Astrocyte (in vitro differentiated cells and primary cell): ENCODE results near the gene TRIO. TPM values are rescaled to one million over a fixed set of nuclear protein-coding genes. Genes with fewer than 3 reads are reported as not detected.

Experiments used
- DNase-seq: peaks from one replicate; pipeline ENCODE4 v3.0.0-alpha.2; 2010; ENCODE audit warnings: low read depth
- FAIRE-seq: peaks from 2 replicates; lab custom pipeline; 2011; peaks lifted over from hg19 to GRCh38; lab: Jason Lieb, UNC
- H2AFZ ChIP-seq: 2 replicates; pipeline ENCODE4 v1.6.0; 2012; ENCODE audit warnings: low read depth, low read length, inconsistent platforms
- H3K27ac ChIP-seq: 2 replicates; pipeline ENCODE4 v1.5.1; 2011; ENCODE audit warnings: low read depth, low read length, inconsistent platforms
- H3K27me3 ChIP-seq: 2 replicates; pipeline ENCODE4 v1.6.0; 2011; ENCODE audit warnings: low read length, inconsistent platforms; ENCODE audit not compliant: insufficient read depth
- H3K36me3 ChIP-seq: 2 replicates; pipeline ENCODE4 v1.5.1; 2011; ENCODE audit warnings: low read length, inconsistent platforms; ENCODE audit not compliant: insufficient read depth
- H3K4me1 ChIP-seq: 2 replicates; pipeline ENCODE4 v1.5.1; 2011; ENCODE audit warnings: low read length, inconsistent platforms; ENCODE audit not compliant: insufficient read depth
- H3K4me2 ChIP-seq: 2 replicates; pipeline ENCODE4 v1.6.0; 2012; ENCODE audit warnings: low read length, inconsistent platforms
- H3K4me3 ChIP-seq: 2 replicates; pipeline ENCODE4 v1.5.1; 2011; ENCODE audit warnings: low read depth, mild to moderate bottlenecking, low read length, inconsistent platforms; ENCODE audit not compliant: insufficient read depth
- H3K79me2 ChIP-seq: 2 replicates; pipeline ENCODE4 v1.6.0; 2012; ENCODE audit warnings: mild to moderate bottlenecking, low read length, inconsistent platforms; ENCODE audit not compliant: insufficient read depth
- H3K9ac ChIP-seq: 2 replicates; pipeline ENCODE4 v1.6.0; 2012; ENCODE audit warnings: mild to moderate bottlenecking, low read length, inconsistent platforms
- H3K9me3 ChIP-seq: 2 replicates; pipeline ENCODE4 v1.5.1; 2012; ENCODE audit warnings: low read depth, mild to moderate bottlenecking, low read length, inconsistent platforms; ENCODE audit not compliant: insufficient read depth
- H4K20me1 ChIP-seq: 2 replicates; pipeline ENCODE4 v1.6.0; 2012; ENCODE audit warnings: low read length, inconsistent platforms; ENCODE audit not compliant: insufficient read depth
- H3K27ac Mint-ChIP-seq: one replicate; pipeline ENCODE4 v1.8.0; 2021; ENCODE audit warnings: mild to moderate bottlenecking, mixed read lengths; ENCODE audit not compliant: unreplicated experiment
- H3K27me3 Mint-ChIP-seq: one replicate; pipeline ENCODE4 v1.8.0; 2021; ENCODE audit warnings: low read depth, mixed read lengths; ENCODE audit not compliant: unreplicated experiment
- H3K36me3 Mint-ChIP-seq: one replicate; pipeline ENCODE4 v1.8.0; 2021; ENCODE audit warnings: low read depth, mixed read lengths; ENCODE audit not compliant: unreplicated experiment
- H3K4me1 Mint-ChIP-seq: one replicate; pipeline ENCODE4 v1.8.0; 2021; ENCODE audit warnings: low read depth, mixed read lengths; ENCODE audit not compliant: unreplicated experiment
- H3K4me3 Mint-ChIP-seq: one replicate; pipeline ENCODE4 v1.8.0; 2021; ENCODE audit warnings: mild to moderate bottlenecking, moderate library complexity, mixed read lengths; ENCODE audit not compliant: unreplicated experiment
- H3K9me3 Mint-ChIP-seq: one replicate; pipeline ENCODE4 v1.8.0; 2021; ENCODE audit warnings: mild to moderate bottlenecking, mixed read lengths; ENCODE audit not compliant: unreplicated experiment
- CTCF ChIP-seq: IDR thresholded peaks from 2 replicates; pipeline ENCODE4 v1.5.1; 2011; ENCODE audit warnings: low read depth, mild to moderate bottlenecking, inconsistent platforms, low read length, moderate library complexity; ENCODE audit not compliant: insufficient read depth
- EZH2 ChIP-seq: IDR thresholded peaks from 2 replicates; pipeline ENCODE4 v1.6.1; 2012; ENCODE audit warnings: mild to moderate bottlenecking, low read length, inconsistent platforms; ENCODE audit not compliant: insufficient read depth
- total RNA-seq: library from RNA; stranded (reverse); gene quantifications from 2 replicates; pipeline ENCODE4 v1.2.1, GENCODE V29; 2021

TRIO gene
- total RNA-seq, 1 donor from 2014 or later: 347 TPM

- Mint-ChIP-seq H3K9me3 (peaks cover 2% of the 10 kb centered on the region), H3K27ac (peak overlapping the region; percentile 66), H3K36me3 (peaks cover 7% of the 10 kb centered on the region), H3K4me3 (no peak overlapping the region), H3K4me1 (peaks cover 83% of the 10 kb centered on the region), H3K27me3 (no peaks in the 10 kb centered on the region)
- Histone ChIP-seq H3K4me3 (no peak overlapping the region), H3K27ac (peak overlapping the region; percentile 55), H3K27me3 (no peaks in the 10 kb centered on the region), H3K9ac (peak overlapping the region; percentile 22), H3K36me3 (peaks cover 10% of the 10 kb centered on the region), H3K9me3 (no peaks in the 10 kb centered on the region), H2AFZ (no peak overlapping the region), H3K79me2 (peaks cover 98% of the 10 kb centered on the region), H3K4me2 (peak overlapping the region; percentile 23), H3K4me1 (peaks cover 85% of the 10 kb centered on the region), H4K20me1 (peaks cover 56% of the 10 kb centered on the region)
- DNase-seq (peak; percentile 89), FAIRE-seq (no peak)
- TF ChIP-seq EZH2 (no peak), CTCF (no peak)
These were observed 58.3 kb downstream of the TRIO start for GRCh38 chr5:14201325-14202045.

- Histone ChIP-seq H3K27ac (peak overlapping the region; percentile 79), H3K4me2 (peak overlapping the region; percentile 42), H3K79me2 (peaks cover 98% of the 10 kb centered on the region), H4K20me1 (peaks cover 48% of the 10 kb centered on the region), H3K9ac (peak overlapping the region; percentile 11), H3K36me3 (peaks cover 6% of the 10 kb centered on the region), H3K9me3 (no peaks in the 10 kb centered on the region), H3K27me3 (no peaks in the 10 kb centered on the region), H3K4me1 (peaks cover 85% of the 10 kb centered on the region), H3K4me3 (no peak overlapping the region), H2AFZ (no peak overlapping the region)
- Mint-ChIP-seq H3K27ac (peak overlapping the region; percentile 67), H3K27me3 (no peaks in the 10 kb centered on the region), H3K9me3 (no peaks in the 10 kb centered on the region), H3K4me3 (peak overlapping the region; percentile 58), H3K36me3 (peaks cover 5% of the 10 kb centered on the region), H3K4me1 (peaks cover 79% of the 10 kb centered on the region)
- TF ChIP-seq EZH2: no peak
- TF ChIP-seq CTCF: no peak
- DNase-seq (peak; percentile 80), FAIRE-seq (no peak)
These were observed 59.3 kb downstream of the TRIO start for GRCh38 chr5:14202462-14202861.
